Activated T-cell treated with anti-CD3 and anti-CD28 coated beads, Interleukin-2, amount 50 U/mL, for 1 hour (primary cell): ENCODE results near the gene ANKS4B.
"Not testable (repeated sequence)": the region's sequence is repeated elsewhere in the genome, so short reads cannot be mapped to it uniquely, and the experiment has no call there.

ENCODE experiments used
- DNase-seq: peaks from one replicate; pipeline ENCODE4 v3.0.0-alpha.2; 2020

ANKS4B gene, protein sequence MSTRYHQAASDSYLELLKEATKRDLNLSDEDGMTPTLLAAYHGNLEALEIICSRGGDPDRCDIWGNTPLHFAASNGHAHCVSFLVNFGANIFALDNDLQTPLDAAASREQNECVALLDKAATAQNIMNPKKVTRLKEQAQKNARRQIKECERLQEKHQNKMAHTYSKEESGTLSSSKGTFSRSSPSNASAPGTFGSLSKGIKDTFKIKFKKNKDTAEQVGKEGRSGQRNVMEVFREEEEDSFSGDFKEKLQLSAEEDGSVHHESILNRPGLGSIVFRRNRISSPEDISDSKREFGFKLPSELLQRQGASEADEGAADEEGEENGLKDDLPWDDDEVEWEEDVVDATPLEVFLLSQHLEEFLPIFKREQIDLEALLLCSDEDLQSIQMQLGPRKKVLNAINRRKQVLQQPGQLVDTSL

DNA sequence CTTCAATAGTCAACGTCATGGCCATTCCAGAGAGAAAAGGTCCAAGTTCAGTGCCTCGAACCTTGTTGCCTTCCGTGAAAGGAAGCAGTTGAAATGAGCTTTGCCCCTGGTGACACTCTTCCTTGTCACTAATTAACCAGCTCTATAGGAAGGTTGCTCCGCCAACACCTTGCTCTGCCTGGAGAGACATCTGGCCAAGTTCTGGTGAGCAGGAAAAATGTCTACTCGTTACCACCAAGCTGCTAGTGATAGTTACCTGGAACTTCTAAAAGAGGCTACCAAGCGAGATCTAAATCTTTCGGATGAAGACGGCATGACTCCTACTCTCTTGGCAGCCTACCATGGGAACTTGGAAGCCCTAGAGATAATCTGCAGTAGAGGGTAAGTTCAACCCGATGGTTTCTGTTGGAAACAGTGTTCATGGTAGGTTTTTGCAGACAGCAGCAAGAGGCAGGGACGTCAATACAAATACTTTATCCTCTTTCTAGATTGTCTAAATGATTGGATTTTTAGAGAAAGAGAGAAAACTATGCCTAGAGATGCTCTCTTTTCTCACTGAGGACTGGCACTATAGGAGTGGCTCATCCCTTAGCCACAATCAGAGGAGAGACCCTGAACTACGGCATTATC lies at the start of gene ANKS4B:
Gene ANKS4B, plus strand, starts transcription at position 179 of the 630 bp plus-strand sequence. Its CDS starts 39 bp downstream, at position 218.
- no peak for DNase-seq

DNA sequence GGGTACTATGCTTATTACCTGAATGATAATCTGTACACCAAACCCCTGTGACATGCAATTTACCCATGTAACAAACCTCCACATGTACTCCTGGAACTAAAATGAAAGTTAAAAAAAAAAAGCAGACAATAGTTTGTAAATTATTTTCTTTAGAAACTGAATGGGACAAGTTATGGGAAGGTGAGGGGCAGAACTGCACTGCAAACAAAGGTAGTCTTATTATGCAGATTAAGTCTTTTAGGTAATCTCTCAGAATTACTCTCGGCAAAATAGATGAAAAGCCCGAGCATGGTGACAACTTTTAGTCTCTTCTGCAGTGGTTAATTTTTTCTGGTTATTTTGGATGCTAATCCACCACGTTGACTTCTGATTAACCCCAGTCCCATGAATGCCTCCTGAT lies 49.5 kb upstream of the ANKS4B start:
- no peak for DNase-seq

DNA sequence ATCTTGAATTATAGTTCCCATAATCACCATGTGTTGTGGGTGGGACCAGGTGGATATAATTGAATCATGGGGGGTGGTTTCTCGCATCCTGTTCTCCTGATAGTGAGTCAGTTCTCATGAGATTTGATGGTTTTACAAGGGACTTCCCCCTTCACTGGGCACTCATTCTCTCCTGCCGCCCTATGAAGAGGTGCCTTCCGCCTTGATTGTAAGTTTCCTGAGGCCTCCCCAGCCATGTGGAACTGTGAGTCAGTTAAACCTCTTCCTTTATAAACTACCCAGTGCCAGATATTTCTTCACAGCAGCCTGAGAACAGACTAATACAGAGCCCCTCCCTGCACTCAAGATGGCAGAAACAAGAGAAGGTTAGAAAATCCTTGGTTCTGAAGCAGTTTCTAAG lies 48.7 kb upstream of the ANKS4B start:
- no peak for DNase-seq

DNA sequence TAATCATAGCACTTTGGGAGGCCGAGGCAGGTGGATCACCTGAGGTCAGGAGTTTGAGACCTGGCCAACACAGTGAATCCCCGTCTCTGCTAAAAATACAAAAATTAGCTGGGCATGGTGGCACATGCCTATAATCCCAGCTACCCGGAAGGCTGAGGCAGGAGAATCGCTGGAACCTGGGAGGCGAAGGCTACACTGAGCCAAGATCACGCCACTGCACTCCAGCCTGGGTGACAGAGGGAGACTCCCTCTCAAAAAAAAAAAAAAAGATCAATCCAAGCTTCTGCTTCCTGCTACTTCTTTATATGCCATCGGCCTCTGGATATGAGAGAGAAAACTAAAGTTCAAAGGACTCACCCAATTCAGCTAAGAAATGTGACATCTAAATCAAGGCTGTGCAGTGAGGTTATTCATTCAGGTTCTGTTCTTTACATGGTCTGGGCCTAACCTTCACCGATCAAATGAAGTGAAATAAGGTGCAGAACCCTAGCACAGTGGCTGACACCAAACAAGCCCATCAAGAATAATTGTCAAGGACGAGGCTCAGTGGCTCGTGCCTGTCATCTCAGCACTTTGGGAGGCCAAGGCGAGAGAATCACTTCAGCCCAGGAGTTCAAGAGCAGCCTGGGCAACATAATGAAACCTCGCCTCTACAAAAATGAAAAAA lies 47.7 kb upstream of the ANKS4B start:
- DNase-seq: no peak

DNA sequence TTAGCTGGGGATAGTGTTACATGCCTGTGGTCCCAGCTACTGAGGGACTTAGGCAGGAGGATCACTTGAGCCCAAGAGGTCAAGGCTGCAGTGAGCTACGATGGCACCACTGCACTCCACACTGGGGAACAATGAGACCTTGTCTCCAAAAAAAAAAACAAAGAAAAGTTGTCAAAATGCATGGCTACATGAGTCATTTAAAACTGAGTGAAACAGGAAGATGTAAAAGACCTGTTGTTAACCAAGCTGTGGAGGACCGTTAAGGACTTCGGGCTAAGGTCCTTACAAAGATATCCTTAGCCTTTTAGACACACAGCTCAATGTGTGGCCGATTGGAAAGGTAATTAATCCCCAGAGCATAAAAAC lies 47.2 kb upstream of the ANKS4B start:
- no peak for DNase-seq

DNA sequence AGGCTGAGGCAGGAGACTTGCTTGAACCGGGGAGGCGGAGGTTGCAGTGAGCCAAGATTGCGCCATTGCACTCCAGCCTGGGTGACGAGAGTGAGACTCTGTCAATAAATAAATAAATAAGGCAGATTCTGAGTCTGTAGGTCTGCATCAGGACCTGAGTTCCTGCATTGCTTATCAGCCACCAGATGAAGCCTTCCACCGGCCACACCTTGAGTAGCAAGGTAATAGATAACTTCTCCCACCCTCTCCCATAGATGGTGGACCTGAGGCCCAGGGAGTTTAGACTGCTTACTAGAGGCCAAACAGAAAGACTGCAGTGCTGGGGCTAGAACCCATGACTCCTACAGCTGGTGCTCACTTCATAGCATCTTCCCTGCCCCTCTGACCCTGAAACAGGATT lies 44.2 kb upstream of the ANKS4B start:
- no peak for DNase-seq

DNA sequence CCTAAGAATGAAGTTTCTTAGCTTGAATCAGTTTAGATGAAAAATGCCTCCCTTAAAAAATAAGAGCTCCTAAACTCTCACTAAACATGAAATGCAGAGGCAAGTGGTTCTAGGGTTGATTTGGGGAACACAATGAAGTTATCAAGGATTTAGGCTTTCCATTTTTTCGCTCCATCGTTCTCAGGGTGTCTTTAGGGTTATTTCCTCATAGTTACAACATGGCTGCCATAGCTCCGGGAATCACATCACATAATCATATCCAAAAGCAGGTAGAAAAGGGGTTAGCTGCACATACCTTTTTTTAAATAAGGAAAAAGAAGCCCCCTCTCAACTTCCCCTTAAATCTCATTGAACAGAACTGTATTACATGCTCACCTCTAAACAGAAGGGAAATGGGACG lies 43.5 kb upstream of the ANKS4B start:
- no peak for DNase-seq

DNA sequence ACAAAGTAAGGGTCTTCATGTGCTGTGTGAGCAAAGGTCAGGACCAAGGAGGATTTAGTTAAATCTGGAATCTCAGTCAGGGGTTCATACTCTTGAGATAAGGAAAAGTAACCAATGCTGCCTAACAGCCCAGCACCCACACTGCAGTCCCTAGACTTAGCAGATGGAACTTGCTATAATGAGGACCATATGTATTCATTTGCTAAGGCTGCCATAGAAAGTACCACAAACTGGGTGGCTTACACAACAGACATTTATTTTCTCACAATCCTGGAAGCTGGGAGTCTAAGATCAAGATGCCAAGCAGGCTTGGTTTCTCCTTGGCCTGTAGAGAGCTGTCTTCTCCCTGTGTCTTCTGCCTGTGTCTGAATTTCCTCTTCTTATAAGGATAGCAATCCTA lies 42.9 kb upstream of the ANKS4B start:
- no peak for DNase-seq

DNA sequence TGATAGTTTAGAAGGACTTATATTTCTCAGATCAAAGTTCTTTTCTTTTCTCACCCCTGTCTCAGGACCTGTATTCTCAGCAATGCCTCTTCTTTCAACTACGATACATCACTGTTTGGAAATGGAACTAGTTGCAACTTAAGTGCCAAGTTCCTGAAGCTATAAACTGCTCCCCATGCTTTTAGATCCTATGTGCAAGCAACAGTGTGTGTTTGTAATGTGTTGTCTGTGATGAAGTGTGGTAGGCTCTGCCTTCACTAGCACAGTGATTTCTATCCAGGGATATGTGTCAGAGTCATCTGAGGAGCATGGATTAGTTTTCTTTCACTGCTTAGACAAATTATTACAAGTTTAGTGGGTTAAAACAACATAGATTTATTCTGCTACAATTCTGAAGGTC lies 40.5 kb upstream of the ANKS4B start:
- DNase-seq: no peak

DNA sequence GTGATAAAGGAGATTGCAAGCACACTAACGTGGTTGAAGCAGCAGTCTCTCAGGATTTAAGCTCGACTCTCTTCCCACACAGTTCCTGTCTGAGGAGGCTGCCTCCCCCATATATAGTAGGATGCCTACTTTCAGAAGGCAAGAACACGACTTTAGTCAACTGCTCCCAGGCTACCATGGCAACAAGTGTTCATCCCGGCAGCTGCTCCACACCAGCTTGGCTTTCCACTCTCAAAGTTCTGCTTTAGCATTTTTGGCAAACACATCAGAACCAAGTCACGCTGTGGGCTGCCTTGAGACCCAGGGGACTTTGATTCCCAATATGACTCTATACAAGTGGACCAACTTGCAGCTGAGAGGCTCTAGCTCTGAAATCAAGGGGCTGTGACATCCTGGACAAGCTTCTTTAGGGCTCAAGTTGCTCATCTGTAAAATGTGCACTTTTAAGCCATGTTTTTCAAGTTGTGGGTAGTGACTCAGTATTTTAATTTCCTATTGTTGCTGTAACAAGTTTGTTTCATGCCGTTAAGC lies 38.7 kb upstream of the ANKS4B start:
- no peak for DNase-seq

DNA sequence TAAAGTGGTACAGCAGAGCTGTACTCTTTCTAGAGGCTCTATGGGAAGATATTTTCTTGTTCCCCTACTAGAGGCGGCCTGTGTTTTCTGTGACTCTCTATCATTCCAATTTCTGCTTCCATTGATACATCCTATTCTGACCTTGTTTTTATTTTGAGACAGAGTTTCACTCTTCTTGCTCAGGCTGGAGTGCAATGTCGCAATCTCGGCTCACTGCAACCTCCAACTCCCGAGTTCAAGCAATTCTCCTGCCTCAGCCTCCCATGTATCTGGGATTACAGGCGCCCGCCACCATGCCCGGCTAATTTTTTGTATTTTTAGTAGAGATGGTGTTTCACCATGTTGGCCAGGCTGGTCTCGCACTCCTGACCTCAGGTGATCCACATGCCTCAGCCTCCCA lies 38.2 kb upstream of the ANKS4B start:
- not testable (repeated sequence) for DNase-seq

DNA sequence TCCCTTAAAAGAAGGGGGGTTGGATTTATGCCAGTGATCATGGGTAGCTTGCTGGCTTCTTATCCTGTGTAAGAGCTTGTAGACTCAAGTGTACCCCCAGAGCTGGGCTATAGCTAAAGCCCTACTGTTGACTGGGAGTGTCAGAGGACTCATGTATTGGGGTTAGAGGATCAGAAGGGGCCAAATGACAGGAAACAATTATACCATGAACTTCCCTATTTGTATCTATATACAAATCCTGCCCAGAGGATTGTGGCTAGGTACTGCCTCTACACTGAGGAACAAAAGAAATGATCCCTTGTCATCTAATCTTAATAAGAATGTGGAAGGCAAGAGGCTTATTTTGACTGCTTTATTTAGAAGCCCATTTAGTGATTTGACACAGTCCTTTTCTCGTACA lies 36.4 kb upstream of the ANKS4B start:
- no peak for DNase-seq

DNA sequence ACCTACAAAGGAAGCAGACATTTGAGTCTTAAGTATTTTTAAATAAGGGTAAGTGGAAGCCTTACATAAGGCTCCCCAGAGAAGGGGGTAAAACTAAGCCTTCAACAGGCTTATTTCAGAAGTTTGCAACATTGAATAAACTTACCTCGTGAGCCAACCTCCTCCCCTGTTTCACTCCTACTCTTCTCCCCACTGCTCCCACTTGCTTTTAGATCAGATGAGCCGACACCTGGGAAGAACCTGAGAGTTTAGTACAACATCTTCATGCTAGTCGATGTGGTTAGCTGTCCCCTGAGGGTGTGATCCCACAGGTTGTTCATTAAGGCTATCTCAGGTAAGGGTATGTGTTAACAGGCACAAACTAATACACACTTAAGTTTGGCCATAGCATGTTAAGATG lies 35.9 kb upstream of the ANKS4B start:
- DNase-seq: no peak

DNA sequence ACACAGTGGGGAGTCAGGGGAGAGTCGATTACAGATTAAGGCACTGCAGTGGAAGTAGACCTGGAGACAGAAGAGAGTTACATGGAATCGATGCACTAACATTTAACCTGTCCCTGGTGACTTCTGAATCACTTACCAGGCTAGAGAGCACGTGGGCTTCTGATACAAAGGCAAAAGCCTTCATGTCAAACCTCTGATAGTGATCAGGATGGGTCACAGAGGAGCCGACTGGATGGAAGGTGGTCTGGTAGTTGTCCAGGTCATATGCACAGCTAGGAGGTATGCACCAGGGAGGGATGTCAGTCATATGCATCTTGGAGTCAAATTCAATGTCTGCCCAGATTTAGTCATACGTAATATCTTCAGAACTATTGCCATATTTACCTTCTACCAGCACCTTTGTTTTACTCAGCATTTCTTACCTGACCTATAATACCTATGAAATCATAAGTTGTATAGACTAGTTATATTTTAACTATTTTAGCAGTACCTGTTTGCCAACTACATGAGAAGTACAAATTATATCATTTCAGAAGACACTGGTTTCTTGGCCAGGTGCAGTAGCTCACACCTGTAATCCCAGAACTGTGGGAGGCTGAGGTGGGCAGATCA lies 33.8 kb upstream of the ANKS4B start:
- no peak for DNase-seq

DNA sequence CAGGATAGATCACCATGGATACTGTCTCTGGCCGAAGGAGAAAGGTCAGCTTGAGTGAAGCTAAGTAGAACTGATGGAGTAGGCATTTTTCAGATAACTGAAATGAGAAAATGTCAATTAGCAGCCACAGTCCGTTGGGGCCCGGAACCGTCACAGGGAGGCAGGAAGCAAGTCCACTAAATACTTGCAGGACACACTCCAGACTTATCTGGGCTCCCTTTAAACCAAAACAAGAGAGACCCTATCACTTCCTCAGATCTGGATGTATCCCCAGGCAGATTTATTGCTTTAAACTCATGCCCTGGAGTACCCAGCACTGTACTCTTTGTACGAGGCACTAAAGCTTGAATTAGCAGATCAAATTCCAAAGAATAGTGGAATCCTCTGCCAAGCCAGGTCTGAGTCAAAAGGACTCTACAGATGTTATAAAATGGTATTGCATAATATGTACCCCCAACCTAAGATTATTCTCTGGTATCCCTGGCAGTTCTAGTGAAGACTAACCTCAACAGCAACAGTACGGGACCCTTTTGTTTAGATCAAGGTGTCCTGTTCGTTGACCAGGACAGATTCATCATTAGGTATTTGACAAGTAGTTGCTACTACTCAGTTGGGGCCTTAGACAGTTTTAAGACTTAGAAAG lies 30.2 kb upstream of the ANKS4B start:
- DNase-seq: no peak

DNA sequence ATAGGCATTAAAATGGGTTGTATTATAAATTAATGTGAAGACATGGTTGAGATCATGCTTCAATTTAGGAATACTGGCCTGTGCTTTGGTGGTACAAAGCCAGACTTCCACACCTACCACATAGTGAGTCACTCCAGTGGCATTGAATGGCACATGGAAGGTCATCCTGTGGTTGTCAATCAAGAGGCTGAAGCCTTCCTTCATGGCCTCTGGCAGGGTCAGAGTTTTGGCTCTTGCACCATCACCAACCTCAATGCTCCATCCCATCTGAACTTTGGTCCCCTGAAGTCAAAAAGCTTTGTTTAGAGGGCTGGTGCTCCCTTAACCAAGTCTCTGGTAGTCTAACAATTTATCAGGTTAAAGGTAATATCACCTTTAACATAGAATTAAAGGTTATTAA lies 28.2 kb upstream of the ANKS4B start:
- DNase-seq: no peak

DNA sequence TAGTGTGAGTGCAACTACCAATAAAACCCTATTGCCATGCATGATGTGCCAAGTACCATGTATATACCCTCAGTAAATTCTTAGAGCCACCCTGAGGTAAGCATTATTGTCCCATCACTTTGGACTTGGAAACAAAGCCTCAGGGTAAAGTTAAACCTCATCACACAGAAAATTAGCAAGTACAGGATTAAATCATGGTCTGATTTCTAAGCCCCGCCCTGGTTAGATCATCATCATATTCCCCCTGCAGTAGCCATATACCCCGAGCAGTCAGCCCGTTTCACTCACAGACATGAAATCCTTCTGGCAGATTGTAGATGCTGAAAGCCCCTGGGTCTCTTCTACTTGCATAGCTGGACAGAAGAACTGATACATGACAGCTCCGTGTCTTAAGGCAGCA lies 26.9 kb upstream of the ANKS4B start:
- DNase-seq: no peak

DNA sequence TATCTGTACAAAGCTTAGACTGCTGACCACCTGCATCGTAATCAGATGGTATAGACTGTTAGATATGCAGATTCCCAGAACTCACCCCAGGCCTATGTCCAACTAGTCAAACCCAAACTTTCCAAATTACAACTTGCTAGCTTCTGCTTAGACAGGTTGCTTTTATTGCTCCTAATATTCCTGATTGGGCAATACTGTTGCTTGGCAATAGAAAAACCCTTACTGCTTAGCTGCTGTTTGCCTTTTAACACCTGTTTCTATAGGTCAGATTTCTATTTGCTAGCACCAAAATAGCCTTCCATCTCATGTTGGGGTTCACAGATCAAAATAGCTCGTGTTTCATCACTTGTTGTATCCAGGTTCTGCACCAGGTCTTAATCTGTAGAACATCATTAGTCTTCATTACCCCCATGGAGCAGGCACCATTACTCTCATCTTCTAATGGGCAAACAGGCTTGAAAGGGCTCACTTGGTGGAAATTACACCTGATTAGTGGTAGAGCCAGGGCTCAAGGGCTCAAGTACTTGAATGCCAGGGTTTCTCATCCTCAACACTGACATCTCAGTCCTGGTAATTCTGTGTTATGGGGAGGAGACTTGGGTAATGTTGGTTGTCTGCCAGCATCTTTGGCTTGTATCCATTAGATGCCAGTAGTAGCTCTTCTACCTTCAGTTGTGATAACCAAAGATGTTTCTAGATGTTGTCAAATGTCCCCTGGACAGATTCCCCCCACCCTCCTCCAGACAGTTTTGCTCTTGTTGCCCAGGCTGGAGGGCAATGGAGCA lies 24.9 kb upstream of the ANKS4B start:
- DNase-seq: no peak

DNA sequence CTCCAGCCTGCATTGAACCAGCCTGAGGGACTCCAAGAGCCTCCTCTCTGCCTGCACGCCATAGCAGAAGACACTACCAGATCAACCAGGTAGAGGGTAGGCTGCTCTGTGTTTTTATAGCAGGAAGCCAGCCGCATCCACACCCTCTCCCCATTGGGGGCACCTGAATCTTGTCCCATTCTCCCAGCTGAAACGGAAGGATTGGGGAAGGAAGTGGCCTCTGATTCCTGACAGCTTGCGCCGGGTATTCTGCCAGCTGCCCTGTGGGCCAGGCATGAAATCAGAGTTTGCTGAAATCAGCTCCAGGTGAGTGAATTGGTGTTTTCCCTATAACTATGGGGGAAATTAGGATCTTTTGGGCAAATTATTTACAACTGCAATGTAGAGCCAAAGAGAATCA lies 22.0 kb upstream of the ANKS4B start, which contains the start of gene ZP2:
Gene ZP2, minus strand, starts transcription at position 89 of the 400 bp plus-strand sequence. Its CDS starts 27 bp downstream, at position 62.
- DNase-seq: no peak

DNA sequence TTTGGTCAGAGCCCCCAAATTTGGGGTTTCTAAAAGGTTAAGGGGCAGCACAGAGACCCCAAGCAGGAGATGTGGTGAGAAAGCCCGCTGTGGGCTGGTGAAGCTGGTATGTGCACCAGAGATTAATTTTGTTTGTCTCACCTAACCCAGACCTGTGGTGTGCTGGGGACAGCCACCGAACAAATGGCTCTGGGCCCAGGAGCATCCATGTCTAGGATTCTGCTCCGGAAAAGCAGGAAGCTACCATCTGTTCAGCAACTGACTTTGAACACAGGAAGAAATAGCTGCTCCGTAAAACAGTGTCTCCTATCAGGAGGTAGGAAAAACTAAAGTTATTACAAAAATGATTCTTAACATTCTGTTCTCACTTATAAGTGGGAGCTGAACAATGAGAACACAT lies 19.4 kb upstream of the ANKS4B start:
- no peak for DNase-seq

DNA sequence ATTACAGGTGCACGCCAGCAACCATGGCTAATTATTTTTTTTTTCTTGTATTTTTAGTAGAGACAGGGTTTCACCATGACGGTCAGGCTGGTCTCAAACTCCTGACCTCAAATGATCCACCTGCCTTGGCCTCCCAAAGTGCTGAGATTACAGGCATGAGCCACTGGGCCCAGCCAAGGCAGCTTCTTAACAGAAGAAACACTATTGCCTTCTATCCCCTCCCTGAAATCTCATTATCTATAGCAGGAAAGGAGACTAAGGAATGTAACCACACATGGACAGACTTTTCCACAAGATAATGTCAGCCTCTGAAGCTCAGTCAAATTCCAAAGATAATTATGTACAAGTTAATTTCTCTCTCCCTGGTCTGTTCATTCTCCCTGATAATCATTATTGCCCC lies 16.4 kb upstream of the ANKS4B start:
- DNase-seq: no peak

DNA sequence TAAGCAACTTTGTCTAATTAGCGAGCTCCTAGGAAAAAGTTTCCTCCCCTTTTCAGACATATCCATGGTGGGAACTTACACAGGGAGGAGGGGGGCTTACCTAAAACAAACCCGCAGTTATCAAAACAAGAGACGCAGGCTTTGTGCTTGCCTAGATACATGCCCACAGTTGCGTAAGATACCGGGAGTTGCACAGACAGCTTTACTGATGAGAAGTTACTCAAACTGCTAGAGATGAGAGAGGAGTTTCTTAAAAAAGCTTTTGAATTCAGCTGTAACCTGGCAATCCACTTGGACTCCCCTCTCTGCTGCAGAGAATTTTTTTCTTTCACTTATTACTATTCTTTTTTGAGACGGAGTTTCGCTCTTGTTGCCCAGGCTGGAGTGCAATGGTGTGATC lies 15.3 kb upstream of the ANKS4B start:
- DNase-seq: no peak
